HG03571 (cell line): ENCODE measurements around the gene HEATR5A.
"Not testable (repeated sequence)": the region's sequence is repeated elsewhere in the genome, so short reads cannot be mapped to it uniquely, and the experiment has no call there.

Source experiments
- ATAC-seq: cut with Tn5 transposase; IDR thresholded peaks from one replicate; pipeline ENCODE4 v1.9.1; 2021; ENCODE audit not compliant: unreplicated experiment

Gene HEATR5A

DNA sequence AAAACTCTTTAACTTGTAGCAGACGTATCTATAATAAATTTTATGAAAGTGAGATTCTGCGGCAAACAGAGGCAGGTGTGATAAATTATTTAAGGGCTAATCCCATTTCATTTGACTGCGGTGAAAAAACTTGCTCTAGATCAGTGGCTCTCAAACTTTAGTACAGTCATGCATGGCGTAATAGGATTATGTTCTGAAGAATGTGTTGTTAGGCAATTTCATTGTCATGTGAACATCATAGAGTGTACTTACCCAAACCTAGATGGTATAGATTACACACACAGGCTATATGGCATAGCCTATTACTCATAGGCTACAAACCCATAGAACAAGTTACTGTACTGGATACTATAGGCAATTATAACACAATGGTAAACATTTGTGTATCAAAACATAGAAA is 83.7 kb downstream of the HEATR5A start:
- no peak for ATAC-seq

DNA sequence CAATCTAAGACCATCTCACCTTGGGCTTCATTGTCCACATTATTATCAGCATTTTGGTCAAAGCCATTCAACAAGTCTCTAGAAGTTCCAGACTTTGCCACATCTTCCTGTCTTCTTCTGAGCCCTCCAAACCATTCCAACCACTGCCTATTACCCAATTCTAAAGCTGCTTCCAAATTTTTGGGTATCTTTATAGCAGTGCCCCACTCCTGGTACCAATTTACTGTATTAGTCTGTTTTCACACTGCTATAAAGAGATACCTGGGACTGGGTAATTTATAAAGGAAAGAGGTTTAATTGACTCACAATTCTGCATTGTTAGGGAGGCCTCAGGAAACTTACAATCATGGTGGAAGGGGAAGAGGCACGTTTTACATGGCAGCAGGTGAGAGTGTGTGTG is 89.0 kb downstream of the HEATR5A start:
- ATAC-seq = not testable (repeated sequence)

DNA sequence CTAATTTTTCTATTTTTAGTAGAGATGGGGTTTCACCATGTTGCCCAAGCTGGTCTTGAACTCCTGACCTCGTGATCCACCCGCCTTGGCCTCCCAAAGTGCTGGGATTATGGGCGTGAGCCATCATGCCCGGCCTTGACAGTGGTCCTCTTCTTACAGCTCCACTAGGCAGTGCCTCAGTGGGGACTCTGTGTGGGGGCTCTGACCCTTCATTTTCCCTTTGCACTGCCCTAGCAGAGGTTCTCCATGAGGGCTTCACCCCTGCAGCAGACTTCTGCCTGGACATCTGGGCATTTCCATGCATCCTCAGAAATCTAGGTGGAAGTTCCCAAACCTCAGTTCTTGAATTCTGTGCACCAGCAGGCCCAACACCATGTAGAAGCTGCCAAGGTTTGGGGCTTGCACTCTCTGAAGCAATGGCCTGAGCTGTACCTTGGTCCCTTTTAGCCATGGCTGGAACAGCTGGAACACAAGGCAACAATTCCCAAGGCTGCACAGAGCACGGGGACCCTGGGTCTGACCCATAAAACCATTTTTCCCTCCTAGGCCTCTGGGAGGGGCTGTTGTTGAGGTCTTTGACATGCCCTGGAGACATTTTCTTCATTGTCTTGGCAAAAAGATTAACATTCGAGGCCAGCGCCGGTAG is 90.4 kb downstream of the HEATR5A start:
- not testable (repeated sequence) for ATAC-seq

DNA sequence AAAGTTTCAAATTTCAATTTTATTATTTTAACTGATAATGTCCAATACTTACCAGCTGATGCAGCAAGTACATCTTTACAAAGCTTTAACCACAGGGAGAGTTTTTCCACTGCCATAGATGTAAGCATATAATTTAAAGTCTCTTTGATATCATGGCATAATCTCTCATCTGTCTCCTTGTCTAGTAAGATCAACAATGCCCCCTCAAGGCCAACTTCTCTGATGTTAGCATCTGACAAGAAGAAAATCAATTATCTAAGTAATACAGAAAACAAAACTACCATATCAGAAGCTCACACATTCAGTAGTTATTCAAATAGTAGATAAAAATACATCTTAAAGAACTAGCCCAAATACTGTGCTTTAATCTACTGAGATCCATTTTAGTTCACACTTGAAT is 94.2 kb downstream of the HEATR5A start:
- ATAC-seq = no peak

DNA sequence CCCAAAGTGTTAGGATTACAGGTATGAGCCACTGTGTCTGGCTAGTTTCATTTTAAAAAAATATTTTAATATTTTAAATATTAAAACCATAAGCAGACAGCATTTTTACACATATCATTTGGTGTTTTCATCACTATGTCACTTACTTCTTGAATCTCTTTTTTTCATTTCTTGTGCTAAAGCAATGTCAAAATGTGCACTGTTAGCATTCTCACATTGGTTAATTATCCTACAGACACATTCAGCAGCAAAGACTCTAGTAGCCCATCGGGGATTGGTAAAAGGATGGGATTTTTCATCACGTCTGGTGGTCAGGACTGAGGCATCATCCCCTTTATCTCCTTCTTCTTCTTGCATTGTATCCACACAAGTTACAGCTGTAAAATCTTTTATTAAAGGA is 96.9 kb downstream of the HEATR5A start:
- no peak for ATAC-seq

DNA sequence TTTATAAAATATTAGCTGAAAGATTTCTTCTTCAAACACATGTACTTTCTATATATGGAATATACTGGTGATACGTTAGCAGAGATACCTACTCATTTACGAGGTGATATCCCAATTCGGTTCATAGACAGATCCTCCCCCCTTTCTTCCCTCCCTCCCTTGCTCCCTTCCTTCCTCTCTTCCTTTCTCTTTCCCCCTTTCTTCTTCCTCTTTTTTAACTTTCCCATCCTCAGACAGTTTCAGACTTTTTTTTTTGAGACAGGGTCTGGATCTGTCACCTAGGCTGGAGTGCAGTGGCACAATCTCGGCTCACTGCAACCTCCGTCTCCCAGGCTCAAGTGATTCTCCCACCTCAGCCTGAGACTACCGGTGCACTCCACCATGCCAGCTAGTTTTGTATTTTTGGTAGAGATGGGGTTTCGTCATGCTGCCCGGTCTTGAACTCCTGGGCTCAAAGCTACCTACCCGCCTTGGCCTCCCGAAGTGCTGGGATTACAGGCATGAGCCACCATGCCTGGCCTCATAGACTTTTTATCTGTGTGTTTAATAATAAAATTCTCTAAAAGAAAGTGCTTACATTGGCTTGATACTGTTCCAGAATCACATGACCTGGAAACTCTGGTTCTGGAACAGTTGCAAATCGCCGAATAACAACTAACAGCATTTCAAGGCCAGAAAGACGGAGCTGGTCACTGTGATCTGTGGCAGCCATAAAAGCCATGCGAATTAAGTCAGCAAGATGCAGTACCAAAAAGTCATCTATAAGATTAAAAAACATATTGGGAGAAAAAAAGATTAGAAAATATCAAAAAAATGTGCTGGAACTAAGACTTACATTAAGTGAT is 99.2 kb downstream of the HEATR5A start:
- ATAC-seq = no peak

DNA sequence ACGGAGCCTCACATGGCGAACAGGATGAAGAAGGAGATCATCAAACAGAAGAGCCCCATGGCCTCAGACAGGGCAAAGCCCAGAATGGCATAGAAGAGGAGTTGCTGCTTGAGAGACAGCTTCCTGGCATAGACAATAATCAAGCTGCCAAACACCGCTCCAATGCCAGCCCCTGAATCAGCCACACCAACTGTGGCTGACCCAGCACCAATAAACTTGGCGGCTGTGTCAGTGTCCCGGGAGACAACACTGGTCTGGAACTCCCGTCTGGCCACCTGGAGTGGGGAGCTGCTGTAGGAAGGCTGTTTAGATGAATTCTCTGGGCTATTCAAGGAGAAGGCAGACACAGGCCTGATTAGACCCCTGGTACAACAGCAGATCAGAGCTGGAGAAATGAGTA is 100.1 kb downstream of the HEATR5A start:
- ATAC-seq = no peak

DNA sequence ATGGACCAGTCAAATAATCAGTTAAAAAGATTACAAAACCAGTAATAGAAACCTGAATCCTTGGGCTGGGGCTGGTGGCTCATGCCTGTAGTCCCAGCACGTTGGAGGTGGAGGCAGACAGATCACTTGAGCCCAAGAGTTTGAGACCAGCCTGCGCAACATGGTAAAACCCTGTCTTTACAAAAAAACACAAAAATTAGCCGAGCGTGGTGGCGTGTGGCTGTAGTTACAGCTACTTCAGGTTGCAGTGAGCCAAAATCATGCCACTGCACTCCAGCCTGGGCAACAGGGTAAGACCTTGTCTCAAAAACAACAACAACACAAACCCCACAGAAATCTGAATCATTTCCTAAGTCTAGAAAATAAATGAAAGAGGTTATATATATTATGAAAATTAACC is 100.6 kb downstream of the HEATR5A start:
- ATAC-seq = no peak

DNA sequence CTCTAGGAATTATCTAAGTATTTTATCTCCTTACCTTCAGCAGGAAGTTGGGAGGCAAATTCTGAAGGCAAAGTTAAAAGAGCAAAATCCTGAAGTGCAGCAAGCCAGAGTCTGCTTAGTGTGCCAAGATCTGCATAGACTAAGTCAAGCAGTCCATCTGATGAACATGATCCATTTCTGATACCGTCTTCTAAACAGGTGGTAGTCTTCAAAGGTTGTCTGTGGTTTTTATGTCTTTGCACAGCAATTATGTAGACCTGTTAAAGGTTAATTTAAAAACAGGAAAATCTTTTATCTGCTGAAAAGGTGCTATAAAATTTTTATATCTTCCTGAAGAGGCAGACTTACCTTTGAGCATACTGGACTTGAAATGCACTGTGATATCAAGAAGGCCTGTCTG is 107.4 kb downstream of the HEATR5A start:
- no peak for ATAC-seq

DNA sequence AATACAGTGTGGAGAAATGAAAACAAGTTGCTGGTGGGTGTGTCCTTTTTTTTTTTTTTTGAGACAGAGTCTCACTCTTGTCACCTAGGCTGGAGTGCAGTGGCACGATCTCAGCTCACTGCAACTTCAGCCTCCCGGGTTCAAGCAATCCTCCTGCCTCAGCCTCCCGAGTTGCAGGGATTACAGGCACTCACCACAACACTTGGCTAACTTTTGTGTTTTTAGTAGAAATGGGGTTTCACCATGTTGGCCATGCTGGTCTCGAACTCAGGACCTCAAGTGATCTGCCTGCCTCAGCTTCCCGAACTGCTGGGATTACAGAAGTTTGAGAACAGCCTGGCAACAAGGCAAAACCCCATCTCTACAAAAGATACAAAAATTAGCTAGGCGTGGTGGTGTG is 108.0 kb downstream of the HEATR5A start:
- ATAC-seq = not testable (repeated sequence)

DNA sequence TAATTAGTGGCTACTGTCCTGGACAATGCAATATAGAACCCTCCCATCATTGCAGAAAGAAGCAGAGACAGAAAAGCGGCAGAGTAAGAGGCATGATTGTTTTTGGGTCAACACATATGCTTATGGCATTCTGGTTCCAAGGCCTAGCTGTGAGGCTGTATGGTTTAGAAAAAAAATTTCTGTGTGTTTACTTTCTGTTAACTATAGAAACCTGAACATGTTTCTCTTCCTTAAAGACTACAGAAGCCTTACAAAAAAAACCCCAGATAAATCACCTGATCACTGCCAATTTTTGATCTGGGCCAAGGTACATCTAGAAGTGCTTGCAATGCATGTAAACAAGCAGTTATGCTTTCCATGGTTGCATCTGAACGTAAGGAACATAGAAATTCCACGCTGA is 112.7 kb downstream of the HEATR5A start:
- ATAC-seq = no peak

DNA sequence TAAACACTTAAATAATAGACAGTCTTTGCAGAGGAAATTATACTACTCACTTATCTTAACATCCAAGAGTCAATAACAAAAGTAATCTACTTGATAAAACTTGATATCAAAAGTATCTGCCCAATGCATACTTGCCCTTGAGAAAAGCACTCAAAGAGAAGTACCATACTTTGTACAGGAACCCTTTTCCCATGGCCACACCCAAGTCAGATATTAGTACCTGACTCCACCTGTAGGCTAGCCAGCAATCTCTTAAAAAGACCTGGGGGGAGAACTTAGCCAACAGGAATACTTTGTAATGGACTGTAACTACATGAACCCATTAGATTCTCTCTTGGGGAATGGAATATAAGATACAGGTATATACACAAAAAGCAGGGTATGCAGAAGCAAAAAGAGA is 113.2 kb downstream of the HEATR5A start:
- no peak for ATAC-seq

DNA sequence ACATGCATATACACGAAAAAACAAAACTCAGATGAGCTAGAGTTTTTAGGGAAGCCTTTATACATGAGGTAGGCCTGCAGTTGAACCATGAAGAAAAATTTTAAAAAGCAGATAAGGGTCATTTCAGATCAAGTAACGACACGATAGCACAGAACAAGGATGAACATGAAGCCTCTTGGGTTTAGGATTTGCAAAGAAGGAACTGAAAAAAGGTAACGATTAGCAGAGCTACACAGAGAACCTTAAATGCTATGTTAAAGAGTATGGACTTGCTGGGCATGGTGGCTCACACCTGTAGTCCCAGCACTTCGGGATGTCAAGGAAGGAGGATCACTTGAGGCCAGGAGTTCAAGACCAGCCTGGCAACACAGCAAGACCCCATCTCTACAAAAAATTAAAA is 116.7 kb downstream of the HEATR5A start:
- ATAC-seq = no peak

DNA sequence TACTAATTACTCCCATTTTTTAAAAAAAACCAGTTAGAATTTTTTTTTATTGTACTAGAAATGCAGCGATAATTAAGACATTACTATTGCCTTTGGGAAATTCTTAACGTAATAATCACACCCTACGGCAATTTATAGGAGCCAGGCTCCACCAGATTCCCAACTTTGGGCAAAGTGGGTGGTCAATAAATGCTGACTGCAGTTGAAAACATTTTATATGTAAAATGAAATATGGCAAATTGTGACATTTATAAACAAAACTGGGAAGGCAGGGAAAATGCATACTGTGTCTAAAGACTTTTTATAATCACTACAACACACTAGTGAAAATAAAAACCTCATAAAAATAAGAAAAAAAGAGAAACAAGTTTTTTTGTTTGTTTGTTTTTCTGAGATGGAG is 119.5 kb downstream of the HEATR5A start:
- no peak for ATAC-seq

DNA sequence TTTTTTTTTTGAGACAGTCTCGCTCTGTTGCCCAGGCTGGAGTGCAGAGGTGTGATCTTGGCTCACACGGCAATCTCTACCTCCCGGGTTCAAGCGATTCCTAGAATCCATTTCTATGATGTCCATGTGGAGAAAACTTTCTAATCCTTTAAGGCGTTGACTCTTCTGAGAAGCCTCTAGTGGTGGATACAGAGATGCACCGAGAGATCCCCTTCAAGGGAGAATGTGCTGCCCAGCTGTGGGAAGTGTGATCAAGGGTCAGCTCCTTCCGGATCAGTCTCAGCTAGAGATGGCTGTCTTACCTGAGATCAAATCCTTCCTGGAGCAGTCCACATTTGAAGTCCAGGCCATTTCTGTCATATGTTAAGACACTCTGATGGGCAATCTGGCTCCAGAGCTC is 120.1 kb downstream of the HEATR5A start:
- ATAC-seq = no peak

DNA sequence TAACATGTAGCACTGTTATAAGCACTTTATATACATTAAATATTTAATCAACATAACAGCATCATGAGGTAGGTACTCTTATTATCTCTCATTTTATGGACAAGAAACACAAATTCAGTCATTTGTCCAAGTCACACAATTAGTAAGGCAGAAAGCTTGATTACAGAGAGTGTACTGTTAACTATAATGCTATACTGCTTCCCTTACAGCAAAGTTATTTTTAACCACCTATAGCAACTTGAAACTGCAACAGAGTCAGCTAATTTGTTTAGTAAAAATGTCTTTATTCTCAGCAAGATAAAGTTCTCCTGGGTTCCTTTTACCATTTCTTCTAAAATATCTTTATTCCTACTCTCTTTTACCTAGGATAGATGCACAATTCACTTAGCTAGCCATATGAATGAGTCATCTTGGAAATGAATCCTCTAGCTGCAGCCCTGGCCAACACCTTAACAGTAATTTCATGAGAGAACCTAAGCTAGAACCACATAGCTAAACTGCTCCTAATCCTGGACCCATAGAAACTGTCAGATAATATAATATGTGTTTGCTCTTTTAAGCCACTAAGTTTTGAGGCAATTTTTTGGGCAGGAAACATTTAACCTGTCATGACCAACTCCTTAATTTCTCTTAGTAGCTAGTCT is 122.5 kb downstream of the HEATR5A start:
- no peak for ATAC-seq

DNA sequence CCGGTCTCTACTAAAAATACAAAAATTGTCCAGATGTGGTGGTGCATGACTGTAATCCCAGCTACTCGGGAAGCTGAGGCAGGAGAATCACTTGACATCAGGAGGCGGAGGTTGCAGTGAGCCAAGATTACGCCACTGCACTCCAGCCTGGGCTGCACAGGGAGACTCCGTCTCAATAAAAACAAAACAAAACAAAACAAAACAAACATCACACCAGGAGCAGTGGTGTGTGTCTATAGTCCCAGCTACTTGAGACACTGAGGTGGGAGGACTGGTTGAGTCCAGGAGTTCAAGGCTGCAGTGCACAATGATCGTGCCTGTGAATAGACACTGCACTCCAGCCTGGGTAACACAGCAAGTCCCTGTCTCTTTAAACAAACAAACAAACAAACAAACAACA is 123.2 kb downstream of the HEATR5A start:
- no peak for ATAC-seq

DNA sequence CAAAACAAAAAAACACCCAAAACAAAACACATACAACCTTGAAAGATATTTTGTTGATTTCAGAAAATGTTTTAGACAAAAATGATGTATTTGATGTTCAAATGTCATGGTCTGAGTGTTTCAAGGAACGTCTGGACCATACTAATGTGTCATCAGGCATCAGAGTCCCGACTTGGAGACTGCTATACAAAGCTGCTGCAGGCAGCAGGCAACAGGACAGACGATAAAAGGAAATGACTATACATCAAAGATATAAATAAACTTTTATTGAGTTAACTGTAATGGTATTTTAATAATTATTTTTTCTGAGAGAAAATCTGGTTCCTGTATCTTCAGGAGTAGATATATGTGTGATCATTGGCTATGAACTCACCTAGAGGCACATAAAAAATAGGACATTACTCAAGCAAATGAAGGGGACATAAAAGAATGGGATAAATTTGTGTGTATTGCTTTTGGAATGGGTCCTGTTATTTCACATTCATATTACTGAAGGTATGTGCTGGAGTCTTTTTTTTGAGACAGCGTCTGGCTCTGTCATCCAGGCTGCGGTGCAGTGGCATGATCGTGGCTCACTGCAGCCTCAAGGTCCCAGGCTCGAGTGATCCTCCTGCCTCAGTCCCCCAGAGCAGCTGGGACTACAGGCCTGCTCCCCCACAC is 125.5 kb downstream of the HEATR5A start:
- ATAC-seq = no peak

DNA sequence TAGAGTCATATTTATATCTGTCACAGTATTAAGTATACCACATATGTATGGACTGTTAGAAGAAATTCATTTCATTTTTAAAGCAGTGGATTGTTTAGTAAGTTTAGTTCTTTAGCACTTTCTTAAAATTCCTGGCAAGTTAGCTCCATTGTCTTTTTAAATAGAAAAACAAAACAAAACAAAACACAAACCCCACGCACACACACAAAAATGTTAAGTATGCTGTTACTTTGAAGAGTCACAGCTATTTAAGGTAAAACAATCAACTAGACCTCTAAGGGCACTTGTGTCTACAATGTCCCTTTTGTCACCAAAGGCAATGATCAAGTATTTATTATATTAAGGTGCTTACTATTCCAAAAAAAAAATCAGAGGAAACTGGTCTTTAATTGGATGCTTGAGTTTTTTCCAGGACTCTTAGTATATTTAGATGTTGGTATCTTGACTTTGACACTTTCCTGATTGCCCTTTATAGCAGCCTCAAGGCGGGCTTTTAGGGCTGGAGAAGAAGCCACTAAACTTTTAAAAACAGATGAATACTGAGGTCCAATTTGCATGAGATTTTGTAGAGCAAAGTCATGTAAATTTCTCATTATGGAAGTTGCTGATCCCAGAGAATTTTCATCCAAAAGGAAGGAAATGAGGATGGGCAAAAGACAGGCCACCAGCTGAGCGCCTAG is 127.3 kb downstream of the HEATR5A start:
- no peak for ATAC-seq

DNA sequence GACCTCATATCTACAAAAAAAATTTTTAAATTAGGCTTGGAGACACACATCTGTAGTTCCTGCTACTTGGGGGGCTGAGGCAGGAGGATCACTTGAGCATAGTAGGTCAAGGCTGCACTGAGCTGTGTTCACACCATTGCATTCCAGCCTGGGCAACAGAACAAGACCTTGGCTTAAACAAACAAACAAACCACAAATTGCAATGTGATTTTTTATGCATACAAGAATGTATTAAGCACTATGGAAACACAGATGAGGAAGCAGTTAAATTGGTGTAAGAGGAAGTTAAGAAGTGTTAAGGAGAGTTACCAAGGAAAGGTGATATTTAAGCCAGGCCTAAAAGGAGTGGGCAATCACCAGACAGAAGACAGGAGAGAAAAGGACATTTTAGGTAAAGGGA is 129.1 kb downstream of the HEATR5A start:
- no peak for ATAC-seq
